GM12878 (cell line): ENCODE results near the gene HECTD4. TPM values are rescaled to one million over a fixed set of nuclear protein-coding genes. Genes with fewer than 3 reads are reported as not detected.

Experiments
- ATAC-seq: fragments of 200-7000 bp; cut with Tn5 transposase; 3 replicates; pipeline ENCODE4 v1.9.1; 2020; ENCODE audit warnings: mild to moderate bottlenecking, moderate library complexity
- BruUV-seq: library from RNA; stranded (reverse); fragments of 400-500 nt; replicated peaks from 2 replicates; lab custom pipeline; 2021; lab: Mats Ljungman, UMichigan
- CTCF ChIA-PET: fragments of 300-600 bp; sonication (Branson Sonifier 250); formaldehyde crosslinking; extraction: SDS; loops from one replicate; lab custom pipeline; 2021; ENCODE audit warnings: inconsistent platforms; lab: Yijun Ruan, JAX
- POLR2A ChIA-PET: fragments of 350-600 bp; formaldehyde crosslinking; extraction: SDS; loops from one replicate; lab custom pipeline; 2021; ENCODE audit warnings: inconsistent platforms; lab: Charles Lee
- RAD21 ChIA-PET: fragments of 300-600 bp; sonication (Branson Sonifier 250); formaldehyde crosslinking; loops from one replicate; lab custom pipeline; 2023; ENCODE audit warnings: antibody characterized with exemption; ENCODE audit not compliant: unreplicated experiment; lab: Charles Lee
- SMC1A ChIA-PET: fragments of 300-600 bp; sonication (Branson Sonifier 250); formaldehyde crosslinking; loops from one replicate; lab custom pipeline; 2023; ENCODE audit not compliant: unreplicated experiment, uncharacterized antibody; lab: Charles Lee
- DNase-seq: peaks from one replicate; pipeline ENCODE4 v3.0.0-alpha.2; 2011; ENCODE audit warnings: low read depth, low spot score
- FAIRE-seq: peaks from 3 replicates; lab custom pipeline; 2011; peaks lifted over from hg19 to GRCh38; lab: Jason Lieb, UNC
- H2AFZ ChIP-seq: 2 replicates; pipeline ENCODE4 v1.6.0; 2011; ENCODE audit warnings: low read depth, low read length, control low read depth; ENCODE audit not compliant: control insufficient read depth
- H3K27ac ChIP-seq: 2 replicates; pipeline ENCODE4 v1.5.1; 2011; ENCODE audit warnings: control low read depth; ENCODE audit not compliant: control insufficient read depth, insufficient read depth
- H3K27me3 ChIP-seq, 2 experiments: replicated peaks in 1 of 2; 2 replicates each; pipeline versions ENCODE4 v1.6.0 to v1.6.1; 2011; ENCODE audit warnings: low read length in 1 of 2; ENCODE audit not compliant: control insufficient read depth in 2 of 2, insufficient read depth in 2 of 2
- H3K36me3 ChIP-seq, 2 experiments: 2 replicates each; pipeline ENCODE4 v1.5.1; 2011; ENCODE audit warnings: low read length in 1 of 2; ENCODE audit not compliant: control insufficient read depth in 2 of 2, insufficient read depth in 2 of 2
- H3K4me1 ChIP-seq: 2 replicates; pipeline ENCODE4 v1.6.1; 2011; ENCODE audit warnings: mild to moderate bottlenecking, low read length, moderate library complexity, mixed read lengths; ENCODE audit not compliant: control insufficient read depth, insufficient read depth
- H3K4me2 ChIP-seq: 2 replicates; pipeline ENCODE4 v1.6.0; 2011; ENCODE audit warnings: control low read depth; ENCODE audit not compliant: control insufficient read depth, insufficient read depth
- H3K4me3 ChIP-seq: fragments of 200-600 bp; sonication (generic); 2 replicates; pipeline ENCODE4 v1.5.1; 2016
- H3K79me2 ChIP-seq: 2 replicates; pipeline ENCODE4 v1.6.0; 2011; ENCODE audit warnings: low read length; ENCODE audit not compliant: control insufficient read depth, insufficient read depth
- H3K9ac ChIP-seq: 2 replicates; pipeline ENCODE4 v1.8.0; 2011; ENCODE audit warnings: low read length, control low read depth, mixed read lengths; ENCODE audit not compliant: control insufficient read depth, insufficient read depth
- H3K9me3 ChIP-seq: replicated peaks from 3 replicates; pipeline ENCODE4 v1.5.1; 2011; ENCODE audit warnings: mild to moderate bottlenecking, low read length; ENCODE audit not compliant: control insufficient read depth, insufficient read depth
- H4K20me1 ChIP-seq: 2 replicates; pipeline ENCODE4 v1.6.0; 2011; ENCODE audit not compliant: control insufficient read depth, insufficient read depth
- ESRRA ChIP-seq: IDR thresholded peaks from 2 replicates; pipeline ENCODE4 v1.6.1; 2012; ENCODE audit warnings: mild to moderate bottlenecking, low read length, improper control_type of control experiment
- NR2C1 ChIP-seq: fragments of 450-650 bp; IDR thresholded peaks from 2 replicates; pipeline ENCODE4 v1.6.1; 2017; ENCODE audit warnings: antibody characterized with exemption, mild to moderate bottlenecking, moderate library complexity
- PAX8 ChIP-seq: fragments of 450-650 bp; IDR thresholded peaks from 2 replicates; pipeline ENCODE4 v1.6.1; 2017; ENCODE audit warnings: mild to moderate bottlenecking, moderate library complexity
- POLR2A ChIP-seq: IDR thresholded peaks from 2 replicates; pipeline ENCODE4 v1.6.1; 2011; ENCODE audit warnings: low read depth, mild to moderate bottlenecking, low read length
- SP1 ChIP-seq: IDR thresholded peaks from one replicate; pipeline ENCODE4 v1.6.1; 2011; ENCODE audit warnings: low read depth, low read length
- ZZZ3 ChIP-seq: IDR thresholded peaks from 2 replicates; pipeline ENCODE4 v1.6.1; 2011; ENCODE audit warnings: low read depth; ENCODE audit not compliant: control insufficient read depth, insufficient read length
- WGBS: methylation state at CpG from one replicate; pipeline ENCODE4 v1.1.6; 2016; ENCODE audit warnings: low lambda C conversion rate; ENCODE audit not compliant: insufficient replicate concordance, insufficient coverage; ENCODE audit errors: missing lambda C conversion rate; 5-methylcytosine and 5-hydroxymethylcytosine counted together
- in situ Hi-C: fragments of 300-500 bp; cut with MboI; formaldehyde crosslinking; loops from 9 replicates; pipeline ENCODE4 v1.14.3; 2018; ENCODE audit warnings: mixed read lengths
- intact Hi-C: fragments of 100-400 bp; cut with micrococcal nuclease; formaldehyde crosslinking; loops from one replicate; pipeline ENCODE4 v1.14.2; 2022; ENCODE audit not compliant: unreplicated experiment
- polyA plus RNA-seq, 11 experiments: library from polyadenylated mRNA; depleted of rRNA in 4 of 11; unstranded in 6 of 11; stranded (reverse) in 5 of 11; fragments of >200 nt; fragmentation: Nextera tagmentation in 4 of 11; fragmentation: Illumina TruSeq in 1 of 11; extraction: Ambion mirVana in 4 of 11; extraction: Trizol in 1 of 11; gene quantifications; 1 replicate in 1 of 11; 2 replicates in 10 of 11; pipeline versions ENCODE4 v1.2.1 to v1.2.3, GENCODE V29; 2011 to 2016; ENCODE audit warnings: inconsistent platforms in 2 of 11, missing spikeins in 2 of 11, low read depth in 1 of 11
- total RNA-seq, 4 experiments: library from RNA; depleted of rRNA in 3 of 4; stranded (reverse); fragments of >200 nt in 3 of 4; fragmentation: Illumina TruSeq in 1 of 4; extraction: Trizol in 1 of 4; gene quantifications; 2 replicates each; pipeline versions ENCODE4 v1.2.1 to v1.2.3, GENCODE V29; 2013 to 2021
- TF ChIP-seq, protein P1 (sequence below): fragments of 450-650 bp; IDR thresholded peaks from 2 replicates; pipeline ENCODE4 v1.6.1; 2017; ENCODE audit warnings: antibody characterized with exemption, mild to moderate bottlenecking, moderate library complexity
- TF ChIP-seq, protein P2 (sequence below): IDR thresholded peaks from 2 replicates; pipeline ENCODE4 v1.6.1; 2012; ENCODE audit warnings: low read depth, low read length, improper control_type of control experiment
- TF ChIP-seq, protein P3 (sequence below): IDR thresholded peaks from 2 replicates; pipeline ENCODE4 v1.6.1; 2011; ENCODE audit warnings: mild to moderate bottlenecking, low read depth, low read length, moderate library complexity; ENCODE audit not compliant: insufficient replicate concordance

Gene HECTD4
- total and polyA plus RNA-seq, 10 of the 15 experiments (the other 5 are each of a cell fraction or from before 2014, with no cell fraction given), result 5.8 to 43.9 (median 17.9) TPM

DNA sequence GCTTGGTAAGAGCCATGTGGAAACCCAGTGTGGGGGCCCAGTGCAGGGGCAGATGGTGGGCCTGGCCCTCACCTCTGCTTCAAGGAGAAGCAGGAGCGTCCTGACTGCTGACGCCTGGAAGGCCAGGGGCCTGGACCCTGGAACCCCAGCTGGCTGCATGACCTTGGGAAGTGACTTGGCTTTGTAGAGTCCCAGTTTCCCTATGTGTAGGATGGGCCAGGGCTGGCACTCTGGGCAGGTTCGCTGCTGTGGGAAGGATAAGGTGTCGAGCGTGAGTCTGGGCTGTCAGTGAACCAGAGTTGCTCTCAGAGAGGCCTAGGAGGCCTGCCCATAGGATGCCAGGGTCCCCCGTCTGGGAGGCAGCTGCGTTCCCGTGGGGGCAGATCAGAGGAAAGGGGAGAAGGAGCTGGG lies 213.7 kb downstream of the HECTD4 start:
- CTCF ChIA-PET, result no interaction called here
- RAD21 ChIA-PET, result no interaction called here
- DNase-seq (no peak), FAIRE-seq (no peak)
- Histone ChIP-seq H3K4me3 (no peak overlapping the region), H3K27me3 (no peaks in the 10 kb centered on the region), H3K4me1 (no peaks in the 10 kb centered on the region), H4K20me1 (no peaks in the 10 kb centered on the region), H3K27ac (no peak overlapping the region), H2AFZ (no peak overlapping the region), H3K9me3 (no peaks in the 10 kb centered on the region)
- POLR2A ChIA-PET, result no interaction called here
- in situ Hi-C loops, result no loop called here
- SMC1A ChIA-PET, result no interaction called here
- BruUV-seq, result no TSS peak
- peak; percentile 2; the same call in 1 of the 2 replicates for TF ChIP-seq POLR2A
- no peak for TF ChIP-seq NR2C1
- TF ChIP-seq, all 136 proteins: peak for 1
- intact Hi-C loops, result no loop called here
- Histone ChIP-seq H3K4me2 (no peak overlapping the region), H3K36me3 (peaks cover 5 to 6% of the 10 kb centered on the region in 2 experiments; a peak in 3 of 4 replicates), H3K79me2 (no peaks in the 10 kb centered on the region), H3K9ac (no peak overlapping the region)
- no peak for ATAC-seq
- WGBS, result 91% methylated on average over 8 of the region's 8 CpGs

GRCh38 chr12:112167718-112168525 lies 214.3 kb downstream of the HECTD4 start:
- in situ Hi-C loops, result no loop called here
- H4K20me1 ChIP-seq, result no peaks in the 10 kb centered on the region
- ChIA-PET CTCF (no interaction called here), POLR2A (no interaction called here), RAD21 (no interaction called here), SMC1A (no interaction called here)
- H3K4me3 ChIP-seq, result no peak overlapping the region
- no peaks in the 10 kb centered on the region for H3K4me1 ChIP-seq
- H3K4me2 ChIP-seq, result no peak overlapping the region
- no peaks in the 10 kb centered on the region for H3K79me2 ChIP-seq
- WGBS, result 93% methylated on average over 32 of the region's 32 CpGs
- no peaks in the 10 kb centered on the region for H3K27me3 ChIP-seq
- H3K36me3 ChIP-seq, result peaks cover 5 to 6% of the 10 kb centered on the region in 2 experiments; a peak in 3 of 4 replicates
- H2AFZ ChIP-seq, result no peak overlapping the region
- no peak overlapping the region for H3K9ac ChIP-seq
- BruUV-seq, result no TSS peak
- H3K27ac ChIP-seq, result no peak overlapping the region
- no peak for FAIRE-seq
- no peaks in the 10 kb centered on the region for H3K9me3 ChIP-seq
- ATAC-seq, result no peak
- intact Hi-C loops, result no loop called here
- no peak for DNase-seq
- TF ChIP-seq ESRRA (no peak), ZZZ3 (no peak), PAX8 (no peak), SP1 (no peak)
- TF ChIP-seq, protein P1, sequence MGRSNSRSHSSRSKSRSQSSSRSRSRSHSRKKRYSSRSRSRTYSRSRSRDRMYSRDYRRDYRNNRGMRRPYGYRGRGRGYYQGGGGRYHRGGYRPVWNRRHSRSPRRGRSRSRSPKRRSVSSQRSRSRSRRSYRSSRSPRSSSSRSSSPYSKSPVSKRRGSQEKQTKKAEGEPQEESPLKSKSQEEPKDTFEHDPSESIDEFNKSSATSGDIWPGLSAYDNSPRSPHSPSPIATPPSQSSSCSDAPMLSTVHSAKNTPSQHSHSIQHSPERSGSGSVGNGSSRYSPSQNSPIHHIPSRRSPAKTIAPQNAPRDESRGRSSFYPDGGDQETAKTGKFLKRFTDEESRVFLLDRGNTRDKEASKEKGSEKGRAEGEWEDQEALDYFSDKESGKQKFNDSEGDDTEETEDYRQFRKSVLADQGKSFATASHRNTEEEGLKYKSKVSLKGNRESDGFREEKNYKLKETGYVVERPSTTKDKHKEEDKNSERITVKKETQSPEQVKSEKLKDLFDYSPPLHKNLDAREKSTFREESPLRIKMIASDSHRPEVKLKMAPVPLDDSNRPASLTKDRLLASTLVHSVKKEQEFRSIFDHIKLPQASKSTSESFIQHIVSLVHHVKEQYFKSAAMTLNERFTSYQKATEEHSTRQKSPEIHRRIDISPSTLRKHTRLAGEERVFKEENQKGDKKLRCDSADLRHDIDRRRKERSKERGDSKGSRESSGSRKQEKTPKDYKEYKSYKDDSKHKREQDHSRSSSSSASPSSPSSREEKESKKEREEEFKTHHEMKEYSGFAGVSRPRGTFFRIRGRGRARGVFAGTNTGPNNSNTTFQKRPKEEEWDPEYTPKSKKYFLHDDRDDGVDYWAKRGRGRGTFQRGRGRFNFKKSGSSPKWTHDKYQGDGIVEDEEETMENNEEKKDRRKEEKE, result no peak
- TF ChIP-seq, protein P2, sequence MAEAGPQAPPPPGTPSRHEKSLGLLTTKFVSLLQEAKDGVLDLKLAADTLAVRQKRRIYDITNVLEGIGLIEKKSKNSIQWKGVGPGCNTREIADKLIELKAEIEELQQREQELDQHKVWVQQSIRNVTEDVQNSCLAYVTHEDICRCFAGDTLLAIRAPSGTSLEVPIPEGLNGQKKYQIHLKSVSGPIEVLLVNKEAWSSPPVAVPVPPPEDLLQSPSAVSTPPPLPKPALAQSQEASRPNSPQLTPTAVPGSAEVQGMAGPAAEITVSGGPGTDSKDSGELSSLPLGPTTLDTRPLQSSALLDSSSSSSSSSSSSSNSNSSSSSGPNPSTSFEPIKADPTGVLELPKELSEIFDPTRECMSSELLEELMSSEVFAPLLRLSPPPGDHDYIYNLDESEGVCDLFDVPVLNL, result no peak
- TF ChIP-seq, protein P3, sequence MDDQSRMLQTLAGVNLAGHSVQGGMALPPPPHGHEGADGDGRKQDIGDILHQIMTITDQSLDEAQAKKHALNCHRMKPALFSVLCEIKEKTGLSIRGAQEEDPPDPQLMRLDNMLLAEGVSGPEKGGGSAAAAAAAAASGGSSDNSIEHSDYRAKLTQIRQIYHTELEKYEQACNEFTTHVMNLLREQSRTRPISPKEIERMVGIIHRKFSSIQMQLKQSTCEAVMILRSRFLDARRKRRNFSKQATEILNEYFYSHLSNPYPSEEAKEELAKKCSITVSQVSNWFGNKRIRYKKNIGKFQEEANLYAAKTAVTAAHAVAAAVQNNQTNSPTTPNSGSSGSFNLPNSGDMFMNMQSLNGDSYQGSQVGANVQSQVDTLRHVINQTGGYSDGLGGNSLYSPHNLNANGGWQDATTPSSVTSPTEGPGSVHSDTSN, result no peak
